GM18861 (cell line): ENCODE data around the gene KDM5C.

Experiments
- ATAC-seq: cut with Tn5 transposase; IDR thresholded peaks from one replicate; pipeline ENCODE4 v1.9.1; 2021; ENCODE audit not compliant: unreplicated experiment

Gene KDM5C

GRCh38 chrX:53251307-53251706 is 26.3 kb upstream of the KDM5C start:
- no peak for ATAC-seq

- ATAC-seq = no peak
Observed at GRCh38 chrX:53250556-53250955, 25.5 kb upstream of the KDM5C start.

GRCh38 chrX:53249408-53250042 is 24.5 kb upstream of the KDM5C start:
- ATAC-seq = no peak

GRCh38 chrX:53247928-53248327 is 22.9 kb upstream of the KDM5C start:
- no peak for ATAC-seq

GRCh38 chrX:53246231-53246630 is 21.2 kb upstream of the KDM5C start:
- no peak for ATAC-seq

- ATAC-seq = no peak
Observed at GRCh38 chrX:53244610-53245009, 19.6 kb upstream of the KDM5C start.

GRCh38 chrX:53242310-53242709 is 17.3 kb upstream of the KDM5C start:
- no peak for ATAC-seq

- no peak for ATAC-seq
Observed at GRCh38 chrX:53241558-53241957, 16.6 kb upstream of the KDM5C start.

GRCh38 chrX:53239474-53239873 is 14.5 kb upstream of the KDM5C start:
- ATAC-seq = peak; percentile 63

- ATAC-seq = no peak
Observed at GRCh38 chrX:53237056-53237455, 12.0 kb upstream of the KDM5C start.

- ATAC-seq = no peak
Observed at GRCh38 chrX:53236025-53236679, 11.1 kb upstream of the KDM5C start.

GRCh38 chrX:53235566-53235965 is 10.6 kb upstream of the KDM5C start:
- no peak for ATAC-seq

- no peak for ATAC-seq
Observed at GRCh38 chrX:53234484-53234883, 9.5 kb upstream of the KDM5C start.

GRCh38 chrX:53233536-53233935 is 8.5 kb upstream of the KDM5C start:
- ATAC-seq = no peak

- no peak for ATAC-seq
Observed at GRCh38 chrX:53230116-53230515, 5.1 kb upstream of the KDM5C start.

GRCh38 chrX:53227224-53227765 is 2.3 kb upstream of the KDM5C start:
- ATAC-seq = no peak

- ATAC-seq = no peak
Observed at GRCh38 chrX:53223955-53224859, 800 bp downstream of the KDM5C start.

GRCh38 chrX:53223068-53223693 is 1.8 kb downstream of the KDM5C start:
- ATAC-seq = no peak

- no peak for ATAC-seq
Observed at GRCh38 chrX:53211391-53211978, 13.5 kb downstream of the KDM5C start.

GRCh38 chrX:53196678-53197077 is 28.3 kb downstream of the KDM5C start:
- ATAC-seq = no peak

- ATAC-seq = no peak
Observed at GRCh38 chrX:53195401-53195800, 29.6 kb downstream of the KDM5C start.
